ENCODE results near the gene COX18.

DNA sequence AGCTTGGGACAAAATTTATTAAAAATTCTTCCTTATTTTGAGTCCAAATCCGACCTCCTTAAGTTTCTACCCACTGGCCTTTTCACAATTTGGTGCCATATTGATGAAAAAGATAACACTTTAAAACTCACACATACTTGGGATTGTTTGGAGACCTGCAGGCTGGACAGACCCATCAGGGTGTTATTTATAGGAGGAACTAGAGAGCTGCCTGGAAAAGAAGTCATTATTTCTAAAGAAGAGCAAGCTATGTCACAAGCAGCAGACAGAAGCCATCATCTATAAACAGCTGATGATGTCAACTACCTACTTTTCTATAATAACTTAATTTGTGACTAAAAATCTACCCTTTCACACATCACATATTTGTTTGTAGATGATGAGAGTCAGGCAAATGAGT, 56.2 kb downstream of the COX18 start:
- TF ChIP-seq, protein P1, sequence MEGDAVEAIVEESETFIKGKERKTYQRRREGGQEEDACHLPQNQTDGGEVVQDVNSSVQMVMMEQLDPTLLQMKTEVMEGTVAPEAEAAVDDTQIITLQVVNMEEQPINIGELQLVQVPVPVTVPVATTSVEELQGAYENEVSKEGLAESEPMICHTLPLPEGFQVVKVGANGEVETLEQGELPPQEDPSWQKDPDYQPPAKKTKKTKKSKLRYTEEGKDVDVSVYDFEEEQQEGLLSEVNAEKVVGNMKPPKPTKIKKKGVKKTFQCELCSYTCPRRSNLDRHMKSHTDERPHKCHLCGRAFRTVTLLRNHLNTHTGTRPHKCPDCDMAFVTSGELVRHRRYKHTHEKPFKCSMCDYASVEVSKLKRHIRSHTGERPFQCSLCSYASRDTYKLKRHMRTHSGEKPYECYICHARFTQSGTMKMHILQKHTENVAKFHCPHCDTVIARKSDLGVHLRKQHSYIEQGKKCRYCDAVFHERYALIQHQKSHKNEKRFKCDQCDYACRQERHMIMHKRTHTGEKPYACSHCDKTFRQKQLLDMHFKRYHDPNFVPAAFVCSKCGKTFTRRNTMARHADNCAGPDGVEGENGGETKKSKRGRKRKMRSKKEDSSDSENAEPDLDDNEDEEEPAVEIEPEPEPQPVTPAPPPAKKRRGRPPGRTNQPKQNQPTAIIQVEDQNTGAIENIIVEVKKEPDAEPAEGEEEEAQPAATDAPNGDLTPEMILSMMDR (conservative IDR thresholded peaks at IDR 0.05; ENCODE audit: low read depth, low read length): no peak
- TF ChIP-seq POLR2A (IDR thresholded peaks at IDR 0.05; ENCODE audit: low read depth, low read length) (no peak), MAZ (IDR thresholded peaks at IDR 0.05; ENCODE audit: borderline replicate concordance, low read depth, low read length) (no peak), RAD21 (IDR thresholded peaks at IDR 0.05; ENCODE audit: low read length) (no peak), CEBPB (IDR thresholded peaks at IDR 0.05; ENCODE audit: low read depth, low read length) (no peak), FOS (IDR thresholded peaks at IDR 0.05; ENCODE audit: low read depth, low read length) (no peak), CHD1 (IDR thresholded peaks at IDR 0.05; ENCODE audit: low read depth, low read length) (no peak), MAFK (IDR thresholded peaks at IDR 0.05; ENCODE audit: low read depth, low read length) (no peak), RCOR1 (IDR thresholded peaks at IDR 0.05; ENCODE audit: insufficient replicate concordance, low read length) (no peak), ELK1 (IDR thresholded peaks at IDR 0.05; ENCODE audit: borderline replicate concordance, low read depth, low read length) (no peak), BHLHE40 (IDR thresholded peaks at IDR 0.05; ENCODE audit: low read depth, low read length) (no peak)
- TF ChIP-seq, protein P2, sequence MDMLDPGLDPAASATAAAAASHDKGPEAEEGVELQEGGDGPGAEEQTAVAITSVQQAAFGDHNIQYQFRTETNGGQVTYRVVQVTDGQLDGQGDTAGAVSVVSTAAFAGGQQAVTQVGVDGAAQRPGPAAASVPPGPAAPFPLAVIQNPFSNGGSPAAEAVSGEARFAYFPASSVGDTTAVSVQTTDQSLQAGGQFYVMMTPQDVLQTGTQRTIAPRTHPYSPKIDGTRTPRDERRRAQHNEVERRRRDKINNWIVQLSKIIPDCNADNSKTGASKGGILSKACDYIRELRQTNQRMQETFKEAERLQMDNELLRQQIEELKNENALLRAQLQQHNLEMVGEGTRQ (IDR thresholded peaks at IDR 0.05; ENCODE audit: low read depth, low read length): no peak
